Liver (tissue), 9 donors: ENCODE measurements around the gene NBAS. TPM values are rescaled to one million over a fixed set of nuclear protein-coding genes. Genes with fewer than 3 reads are reported as not detected.

Experiments
- DNase-seq: peaks from one replicate; pipeline ENCODE4 v3.0.0-alpha.2; 2017; ENCODE audit warnings: low spot score
- H3K27ac ChIP-seq, 2 donors: one replicate each; pipeline ENCODE4 v1.7.0; 2013; ENCODE audit warnings: inconsistent platforms in 2 of 2, low read length in 2 of 2, control low read depth in 1 of 2, low read depth in 1 of 2, mild to moderate bottlenecking in 1 of 2
- H3K27me3 ChIP-seq, 4 donors: one replicate each; pipeline versions ENCODE4 v1.6.1 to v1.7.0; 2013; ENCODE audit warnings: low read length in 3 of 4, inconsistent platforms in 1 of 4, mild to moderate bottlenecking in 1 of 4, moderate library complexity in 1 of 4; ENCODE audit not compliant: control insufficient read depth in 4 of 4, insufficient read depth in 4 of 4
- H3K36me3 ChIP-seq, 4 donors: one replicate each; pipeline versions ENCODE4 v1.6.1 to v1.7.0; 2013; ENCODE audit warnings: low read length in 3 of 4, mild to moderate bottlenecking in 3 of 4, low read depth in 1 of 4, moderate library complexity in 1 of 4; ENCODE audit not compliant: control insufficient read depth in 4 of 4, insufficient read depth in 3 of 4
- H3K4me1 ChIP-seq, 4 donors: one replicate each; pipeline versions ENCODE4 v1.6.1 to v1.7.0; 2013; ENCODE audit warnings: low read length in 3 of 4, mild to moderate bottlenecking in 3 of 4, moderate library complexity in 1 of 4; ENCODE audit not compliant: control insufficient read depth in 4 of 4, insufficient read depth in 4 of 4
- H3K4me3 ChIP-seq, 3 donors: one replicate each; pipeline versions ENCODE4 v1.6.1 to v1.7.0; 2013; ENCODE audit warnings: low read length in 3 of 3, control low read depth in 1 of 3, low read depth in 1 of 3, mild to moderate bottlenecking in 1 of 3
- H3K9ac ChIP-seq, 2 donors: one replicate each; pipeline ENCODE4 v1.7.0; 2013; ENCODE audit warnings: low read length in 2 of 2, mild to moderate bottlenecking in 2 of 2, moderate library complexity in 2 of 2, control low read depth in 1 of 2, low read depth in 1 of 2
- H3K9me3 ChIP-seq, 4 donors: one replicate each; pipeline versions ENCODE4 v1.6.1 to v1.7.0; 2013; ENCODE audit warnings: low read length in 3 of 4; ENCODE audit not compliant: control insufficient read depth in 4 of 4
- ATF3 ChIP-seq: IDR thresholded peaks from 2 replicates; pipeline ENCODE4 v1.6.1; 2016; ENCODE audit warnings: antibody characterized with exemption
- CTCF ChIP-seq: fragments of 150-350 bp; IDR thresholded peaks from 2 replicates; pipeline ENCODE4 v1.5.1; 2017; ENCODE audit warnings: improper control_type of control experiment, low read depth, low read length; ENCODE audit not compliant: missing input control
- FOXA2 ChIP-seq: IDR thresholded peaks from 2 replicates; pipeline ENCODE4 v1.6.1; 2016; ENCODE audit warnings: antibody characterized with exemption
- GABPA ChIP-seq, 2 donors: IDR thresholded peaks in 1 of 2; conservative IDR thresholded peaks in 1 of 2; 2 replicates each; pipeline ENCODE4 v1.6.1; 2016; ENCODE audit warnings: antibody characterized with exemption in 2 of 2, mild to moderate bottlenecking in 1 of 2, moderate library complexity in 1 of 2
- HNF4A ChIP-seq, 2 donors: conservative IDR thresholded peaks; 2 replicates each; pipeline ENCODE4 v1.6.1; 2016; ENCODE audit warnings: antibody characterized with exemption in 2 of 2, mild to moderate bottlenecking in 2 of 2
- HNF4G ChIP-seq: IDR thresholded peaks from 2 replicates; pipeline ENCODE4 v1.6.1; 2016; ENCODE audit warnings: antibody characterized with exemption
- JUND ChIP-seq, 2 donors: IDR thresholded peaks; 2 replicates each; pipeline ENCODE4 v1.6.1; 2016; ENCODE audit warnings: antibody characterized with exemption in 2 of 2
- NR2F2 ChIP-seq: IDR thresholded peaks from 2 replicates; pipeline ENCODE4 v1.6.1; 2016; ENCODE audit warnings: antibody characterized with exemption
- RAD21 ChIP-seq, 2 donors: IDR thresholded peaks; 2 replicates each; pipeline ENCODE4 v1.6.1; 2016; ENCODE audit warnings: antibody characterized with exemption in 2 of 2, mild to moderate bottlenecking in 2 of 2
- REST ChIP-seq: IDR thresholded peaks from 2 replicates; pipeline ENCODE4 v1.6.1; 2016; ENCODE audit warnings: antibody characterized with exemption, mild to moderate bottlenecking
- RXRA ChIP-seq, 2 donors: IDR thresholded peaks; 2 replicates each; pipeline ENCODE4 v1.6.1; 2017 to 2018; ENCODE audit warnings: antibody characterized with exemption in 2 of 2, mild to moderate bottlenecking in 1 of 2
- SP1 ChIP-seq: IDR thresholded peaks from 2 replicates; pipeline ENCODE4 v1.6.1; 2018; ENCODE audit warnings: antibody characterized with exemption, mild to moderate bottlenecking
- TAF1 ChIP-seq: conservative IDR thresholded peaks from 2 replicates; pipeline ENCODE4 v1.6.1; 2016; ENCODE audit warnings: antibody characterized with exemption, mild to moderate bottlenecking
- ZBTB33 ChIP-seq: IDR thresholded peaks from 2 replicates; pipeline ENCODE4 v1.6.1; 2016; ENCODE audit warnings: antibody characterized with exemption
- WGBS: extraction: QIAGEN DNeasy Blood & Tissue Kit; methylation state at CpG from one replicate; pipeline ENCODE4 v1.1.7; 2013; 5-methylcytosine and 5-hydroxymethylcytosine counted together
- polyA plus RNA-seq, 2 donors: library from polyadenylated mRNA; stranded (reverse) in 1 of 2; unstranded in 1 of 2; fragments of 200-250 nt in 1 of 2; fragments of >200 nt in 1 of 2; fragmentation: Nextera tagmentation in 1 of 2; extraction: Ambion mirVana in 1 of 2; gene quantifications; one replicate each; pipeline versions ENCODE4 v1.2.1 to v1.2.3, GENCODE V29; 2013 to 2015
- total RNA-seq, 2 donors: library from RNA; depleted of rRNA; stranded (reverse); fragments of >200 nt; gene quantifications; one replicate each; pipeline ENCODE4 v1.2.3, GENCODE V29; 2014
- donor health status: healthy.
- donor health status: healthy.
- donor health status: healthy.
- donor health status: healthy.
- donor health status: healthy.

Gene NBAS
- total and polyA plus RNA-seq, 4 donors: 10.5 to 40.0 (median 18.9) TPM

- H3K4me1 ChIP-seq: peaks cover 0 to 16% (median 5%) of the 10 kb centered on the region in 4 donors
- TF ChIP-seq GABPA (IDR thresholded peaks at IDR 0.05 in 1 of 2, conservative IDR thresholded peaks at IDR 0.05 in 1 of 2) (no peak), NR2F2 (no peak), REST (no peak), ATF3 (no peak)
- 76% methylated on average over 3 of the region's 3 CpGs for WGBS
- no peak overlapping the region for H3K27ac ChIP-seq
- H3K9me3 ChIP-seq: no peaks in the 10 kb centered on the region
- DNase-seq: no peak
- H3K27me3 ChIP-seq: no peaks in the 10 kb centered on the region
- no peak overlapping the region for H3K9ac ChIP-seq
- H3K36me3 ChIP-seq: peaks cover 0 to 13% (median 7%) of the 10 kb centered on the region in 4 donors
- H3K4me3 ChIP-seq: no peak overlapping the region
Measured at GRCh38 chr2:15306706-15307105, 254.4 kb downstream of the NBAS start.

GRCh38 chr2:15303874-15304273, 257.3 kb downstream of the NBAS start:
- H3K9ac ChIP-seq: no peak overlapping the region
- no peak for TF ChIP-seq RXRA (IDR thresholded peaks at IDR 0.05)
- no peak for TF ChIP-seq FOXA2
- no peak for TF ChIP-seq HNF4A (conservative IDR thresholded peaks at IDR 0.05)
- no peak for TF ChIP-seq ATF3
- no peak for TF ChIP-seq JUND (IDR thresholded peaks at IDR 0.05)
- TF ChIP-seq SP1: no peak
- no peak for TF ChIP-seq CTCF
- DNase-seq: no peak
- H3K4me3 ChIP-seq: no peak overlapping the region
- peaks cover 0 to 16% (median 5%) of the 10 kb centered on the region in 4 donors for H3K4me1 ChIP-seq
- no peaks in the 10 kb centered on the region for H3K27me3 ChIP-seq
- H3K36me3 ChIP-seq: peaks cover 0 to 17% (median 7%) of the 10 kb centered on the region in 4 donors
- H3K27ac ChIP-seq: no peak overlapping the region
- WGBS: 87% methylated on average over 2 of the region's 2 CpGs
- no peaks in the 10 kb centered on the region for H3K9me3 ChIP-seq

GRCh38 chr2:15302154-15302553, 259.0 kb downstream of the NBAS start:
- H3K9me3 ChIP-seq: no peaks in the 10 kb centered on the region
- peaks cover 0 to 17% (median 7%) of the 10 kb centered on the region in 4 donors for H3K36me3 ChIP-seq
- no peaks in the 10 kb centered on the region for H3K27me3 ChIP-seq
- H3K9ac ChIP-seq: no peak overlapping the region
- no peak overlapping the region for H3K27ac ChIP-seq
- no peak overlapping the region for H3K4me3 ChIP-seq
- no peak for TF ChIP-seq TAF1
- TF ChIP-seq ATF3: no peak
- no peak for TF ChIP-seq RXRA (IDR thresholded peaks at IDR 0.05)
- TF ChIP-seq HNF4G: no peak
- no peak for TF ChIP-seq JUND (IDR thresholded peaks at IDR 0.05)
- TF ChIP-seq SP1: no peak
- TF ChIP-seq ZBTB33: no peak
- no peak for TF ChIP-seq NR2F2
- no peak for TF ChIP-seq RAD21 (IDR thresholded peaks at IDR 0.05)
- no peak for DNase-seq
- peaks cover 0 to 4% (median 0%) of the 10 kb centered on the region in 4 donors for H3K4me1 ChIP-seq
- 95% methylated on average over 3 of the region's 3 CpGs for WGBS
